ENCODE data around the gene STRIP2. TPM values are rescaled to one million over a fixed set of nuclear protein-coding genes. Genes with fewer than 3 reads are reported as not detected.
"Not testable (repeated sequence)": the region's sequence is repeated elsewhere in the genome, so short reads cannot be mapped to it uniquely, and the experiment has no call there.

STRIP2 gene
- total RNA-seq, 1 donor from 2014 or later = 6.6 TPM

- DNase-seq (ENCODE audit: low read depth, low spot score) = no peak
Observed at GRCh38 chr7:129492391-129492790, 58.2 kb downstream of the STRIP2 start.

DNA sequence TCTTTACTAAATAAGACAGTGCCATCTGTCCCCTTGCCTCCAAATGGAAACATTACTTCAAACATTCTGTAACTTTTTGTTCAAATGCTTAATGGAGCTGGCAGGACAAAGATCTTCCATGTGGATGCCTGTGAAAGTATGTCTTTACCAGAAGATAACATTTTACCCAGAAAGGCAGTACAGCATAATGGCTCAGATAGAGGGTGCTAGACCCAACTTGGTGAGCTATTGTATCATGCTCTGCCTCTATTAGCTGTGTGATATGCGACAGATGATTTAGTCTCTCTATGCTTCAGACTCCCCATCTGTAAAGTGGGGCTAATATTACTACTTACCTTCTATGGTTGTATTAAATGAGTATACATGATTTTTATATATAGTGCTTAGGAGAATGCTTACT is 59.3 kb downstream of the STRIP2 start:
- DNase-seq (ENCODE audit: low read depth, low spot score) = no peak

- no peak for DNase-seq (ENCODE audit: low read depth, low spot score)
Observed at GRCh38 chr7:129494041-129494440, 59.8 kb downstream of the STRIP2 start.

- no peak for DNase-seq (ENCODE audit: low read depth, low spot score)
Observed at GRCh38 chr7:129495987-129496386, 61.8 kb downstream of the STRIP2 start.

DNA sequence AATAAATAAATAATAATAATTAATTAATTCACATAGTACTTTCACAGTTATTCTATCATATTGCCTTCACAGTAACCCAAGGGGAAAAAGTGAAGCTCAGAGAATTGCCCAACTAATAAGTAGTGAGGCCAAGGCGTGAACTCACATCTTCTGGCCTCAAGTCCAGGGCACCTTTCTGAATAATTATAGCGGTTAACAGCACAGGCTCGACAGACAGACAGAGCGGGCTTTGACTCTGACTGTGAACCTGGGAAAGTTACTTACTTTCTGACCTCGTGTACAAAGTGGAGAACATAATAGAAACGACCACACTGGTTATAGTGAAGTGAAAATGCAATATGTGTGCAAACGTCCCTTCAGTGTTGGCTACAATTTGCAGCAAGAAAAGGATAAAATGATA is 62.4 kb downstream of the STRIP2 start:
- no peak for DNase-seq (ENCODE audit: low read depth, low spot score)

DNA sequence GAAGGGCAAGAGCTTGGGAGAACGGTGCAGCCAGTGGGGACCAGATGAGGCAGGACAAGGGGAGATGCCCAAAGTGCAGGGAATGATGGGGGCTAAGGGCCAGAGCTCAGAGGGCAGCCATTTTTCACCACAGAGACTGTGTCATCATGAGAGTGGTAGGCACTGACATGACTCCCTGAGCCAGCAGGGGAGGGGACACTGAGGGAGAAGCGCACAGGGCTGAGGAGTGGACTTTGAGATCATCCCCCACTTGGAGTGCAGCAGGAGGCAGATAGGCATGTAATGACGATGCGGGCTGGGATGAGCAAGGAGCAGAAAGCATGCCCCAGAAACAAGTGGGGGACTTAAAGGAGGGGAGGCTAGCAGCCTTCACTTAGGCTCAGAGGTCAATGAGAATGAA is 62.9 kb downstream of the STRIP2 start:
- no peak for DNase-seq (ENCODE audit: low read depth, low spot score)

DNA sequence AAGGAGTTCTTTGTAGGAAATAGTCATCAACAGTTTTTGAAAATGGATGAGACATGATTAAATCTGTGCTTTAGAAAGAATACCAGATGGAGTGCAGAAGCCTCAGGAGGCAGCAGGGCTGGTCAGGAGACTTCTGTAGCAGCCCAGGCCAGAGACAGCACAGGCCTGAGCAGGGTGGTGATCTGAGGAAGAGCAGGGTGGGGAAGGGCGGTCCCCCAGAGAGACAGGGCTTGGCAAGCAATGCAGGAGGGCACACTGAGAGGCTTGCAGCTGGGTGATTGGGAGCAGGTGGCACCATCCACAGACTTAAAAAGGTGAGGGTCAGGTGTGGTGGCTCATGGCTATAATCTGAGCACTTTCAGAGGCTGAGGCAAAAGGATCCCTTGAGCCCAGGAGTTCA is 63.8 kb downstream of the STRIP2 start:
- DNase-seq (ENCODE audit: low read depth, low spot score) = no peak

DNA sequence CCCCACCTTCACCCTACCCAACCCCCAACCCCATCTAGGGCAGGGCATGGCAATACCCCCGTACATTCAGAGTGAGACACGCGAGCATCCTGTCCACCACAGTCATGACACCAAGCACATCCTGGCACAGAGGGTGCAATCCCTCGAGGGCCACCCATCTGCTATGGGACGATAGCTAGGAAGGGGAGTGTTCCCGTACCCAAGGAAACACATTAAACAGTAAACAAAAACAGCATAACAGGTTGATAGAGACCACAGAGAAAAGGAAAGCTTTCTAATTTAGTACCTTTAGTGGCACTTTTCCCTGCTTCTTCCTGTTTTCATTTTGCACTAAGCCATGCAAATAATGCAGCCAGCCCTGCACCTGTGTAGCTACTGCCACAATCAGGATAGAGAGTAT is 65.8 kb downstream of the STRIP2 start:
- DNase-seq (ENCODE audit: low read depth, low spot score) = no peak

GRCh38 chr7:129501760-129502707 is 67.8 kb downstream of the STRIP2 start, which contains the start of gene SMKR1:
Gene SMKR1 (plus strand): TSS chr7:129502531. CDS start chr7:129502825, 294 bp downstream.
- DNase-seq (ENCODE audit: low read depth, low spot score) = no peak

DNA sequence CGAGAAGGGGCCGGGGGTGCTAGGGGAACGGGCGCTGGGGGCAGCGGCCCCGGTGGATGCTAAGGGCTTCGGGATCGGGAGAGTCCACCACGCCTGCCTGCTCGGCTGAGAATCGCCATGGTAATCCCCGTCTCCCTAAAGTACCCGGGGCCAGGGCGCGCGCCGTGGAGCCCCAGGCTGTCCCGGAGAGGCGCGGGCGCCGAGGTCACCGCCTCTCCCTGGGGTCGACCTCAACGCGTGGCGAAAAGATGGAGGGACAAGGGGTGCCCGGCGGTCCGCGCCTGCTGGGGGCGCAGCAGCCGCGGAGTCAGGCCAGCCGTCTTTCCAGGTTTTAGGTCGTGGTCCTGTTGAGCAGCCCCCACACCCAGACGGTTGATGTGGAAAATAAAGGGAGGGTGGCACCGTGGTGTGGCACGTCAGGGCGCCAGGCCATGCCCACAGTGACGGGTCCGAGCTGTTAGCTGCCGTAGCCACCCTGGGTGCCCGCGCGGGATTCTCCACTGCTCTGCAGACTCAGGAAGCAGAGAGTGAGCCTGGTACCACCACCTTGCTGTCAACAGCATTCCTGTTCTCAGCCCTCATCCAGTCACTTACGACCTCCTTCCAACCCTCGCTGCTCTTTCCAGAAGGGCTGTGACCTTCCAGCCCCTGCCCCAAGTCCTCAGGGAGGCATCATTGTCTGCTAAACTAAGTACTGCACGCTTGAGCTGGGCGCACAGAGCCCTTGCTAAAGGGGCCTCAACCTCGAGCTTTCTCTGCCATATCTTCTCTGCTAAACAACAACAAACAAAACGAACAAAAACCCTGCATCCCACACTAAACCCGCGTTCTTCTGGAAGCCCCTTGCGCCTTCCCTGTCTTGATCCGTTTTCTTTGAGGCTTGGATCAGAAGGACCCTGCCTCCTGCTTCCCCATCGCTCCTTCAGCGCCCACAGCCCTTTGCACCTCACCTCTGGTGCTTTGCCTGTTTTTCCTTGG is 68.8 kb downstream of the STRIP2 start:
- no peak for DNase-seq (ENCODE audit: low read depth, low spot score)

DNA sequence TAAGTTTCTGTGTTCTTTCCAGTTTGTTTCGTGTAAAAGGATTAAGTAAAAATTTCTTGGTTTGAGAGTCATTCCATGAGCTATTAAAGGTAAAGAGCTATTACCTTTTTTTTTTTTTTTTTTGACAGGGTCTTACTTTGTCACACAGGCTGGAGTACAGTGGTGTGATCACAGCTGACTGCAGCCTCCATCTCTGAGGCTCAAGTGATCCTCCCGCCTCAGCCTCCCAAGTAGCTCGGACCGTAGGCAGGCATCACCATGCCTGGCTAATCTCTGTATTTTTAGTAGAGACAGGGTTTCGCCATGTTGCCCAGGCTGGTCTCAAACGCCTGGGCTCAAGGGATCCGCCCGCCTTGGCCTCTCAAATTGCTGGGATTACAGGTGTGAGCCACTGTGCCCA is 69.5 kb downstream of the STRIP2 start:
- no peak for DNase-seq (ENCODE audit: low read depth, low spot score)

- DNase-seq (ENCODE audit: low read depth, low spot score) = no peak
Observed at GRCh38 chr7:129512192-129512591, 78.0 kb downstream of the STRIP2 start.

GRCh38 chr7:129513546-129513945 is 79.3 kb downstream of the STRIP2 start:
- no peak for DNase-seq (ENCODE audit: low read depth, low spot score)

DNA sequence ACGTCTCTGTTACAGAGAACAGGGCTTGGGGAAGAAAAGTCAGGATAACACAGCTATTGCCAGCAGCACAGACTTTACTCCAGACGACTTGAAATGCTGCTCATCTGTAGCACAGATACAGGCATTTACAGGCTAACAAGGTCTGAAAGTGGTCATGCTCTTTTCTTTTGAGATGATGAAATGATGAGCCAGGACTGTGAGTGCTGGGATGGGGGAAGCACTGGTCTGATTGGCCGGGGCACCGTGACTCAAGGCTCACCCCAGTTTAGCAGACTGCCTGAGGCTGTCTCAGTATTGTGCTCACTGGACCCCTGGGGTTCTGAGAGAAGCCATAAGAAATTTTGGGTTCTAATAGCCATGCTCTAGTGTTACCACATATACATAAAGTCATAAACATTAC is 80.5 kb downstream of the STRIP2 start:
- DNase-seq (ENCODE audit: low read depth, low spot score) = no peak

DNA sequence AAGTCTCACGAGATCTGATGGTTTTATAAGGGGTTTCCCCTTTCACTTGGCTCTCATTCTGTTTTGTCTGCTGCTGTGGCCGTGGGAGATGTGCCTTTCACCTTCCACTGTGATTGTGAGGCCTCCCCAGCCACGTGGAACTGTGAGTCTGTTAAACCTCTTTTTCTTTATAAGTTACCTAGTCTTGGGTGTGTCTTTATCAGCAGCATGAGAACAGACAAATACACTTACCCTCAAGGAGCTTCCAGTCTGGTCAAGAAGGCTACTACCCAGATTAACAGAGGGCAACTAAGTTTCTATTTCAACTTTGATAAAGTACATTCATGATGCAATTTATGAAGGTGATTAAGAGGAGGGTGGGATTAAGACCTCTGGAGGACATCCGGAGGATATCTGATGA is 81.1 kb downstream of the STRIP2 start:
- no peak for DNase-seq (ENCODE audit: low read depth, low spot score)

DNA sequence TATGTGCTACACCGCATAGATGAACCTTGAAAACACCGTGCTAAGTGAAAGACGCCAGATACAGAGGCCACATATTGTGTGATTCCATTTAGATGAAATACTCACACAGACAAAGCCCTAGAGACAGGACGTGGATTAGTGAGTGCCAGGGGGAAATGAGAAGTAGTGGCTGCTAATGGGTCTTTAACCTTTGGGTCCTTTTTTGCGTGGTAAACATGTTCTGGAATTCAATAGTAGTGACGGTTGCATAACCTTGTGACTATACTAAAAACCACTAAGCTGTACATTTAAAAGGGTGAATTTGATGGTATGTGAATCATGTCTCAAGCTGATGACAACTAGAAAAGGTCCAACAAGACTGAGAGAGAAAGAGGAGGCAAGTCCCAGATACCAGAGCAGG is 83.7 kb downstream of the STRIP2 start:
- DNase-seq (ENCODE audit: low read depth, low spot score) = no peak

DNA sequence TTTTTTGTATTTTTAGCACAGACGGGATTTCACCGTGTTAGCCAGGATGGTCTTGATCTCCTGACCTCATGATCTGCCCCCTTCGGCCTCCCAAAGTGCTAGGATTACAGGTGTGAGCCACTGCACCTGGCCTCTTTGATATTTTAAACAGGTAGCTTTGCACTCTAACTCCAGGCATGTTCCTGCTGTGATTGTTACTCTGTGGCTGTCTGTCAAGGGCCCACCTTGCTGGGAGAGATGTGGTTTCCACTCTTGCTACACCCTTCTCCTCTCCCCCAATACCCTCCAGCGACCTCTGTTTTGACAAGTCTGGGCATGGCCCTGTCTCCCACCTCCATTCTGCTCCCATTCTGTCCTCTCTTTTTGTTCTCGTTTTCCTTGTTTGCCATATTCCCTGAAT is 85.2 kb downstream of the STRIP2 start:
- DNase-seq (ENCODE audit: low read depth, low spot score) = no peak

DNA sequence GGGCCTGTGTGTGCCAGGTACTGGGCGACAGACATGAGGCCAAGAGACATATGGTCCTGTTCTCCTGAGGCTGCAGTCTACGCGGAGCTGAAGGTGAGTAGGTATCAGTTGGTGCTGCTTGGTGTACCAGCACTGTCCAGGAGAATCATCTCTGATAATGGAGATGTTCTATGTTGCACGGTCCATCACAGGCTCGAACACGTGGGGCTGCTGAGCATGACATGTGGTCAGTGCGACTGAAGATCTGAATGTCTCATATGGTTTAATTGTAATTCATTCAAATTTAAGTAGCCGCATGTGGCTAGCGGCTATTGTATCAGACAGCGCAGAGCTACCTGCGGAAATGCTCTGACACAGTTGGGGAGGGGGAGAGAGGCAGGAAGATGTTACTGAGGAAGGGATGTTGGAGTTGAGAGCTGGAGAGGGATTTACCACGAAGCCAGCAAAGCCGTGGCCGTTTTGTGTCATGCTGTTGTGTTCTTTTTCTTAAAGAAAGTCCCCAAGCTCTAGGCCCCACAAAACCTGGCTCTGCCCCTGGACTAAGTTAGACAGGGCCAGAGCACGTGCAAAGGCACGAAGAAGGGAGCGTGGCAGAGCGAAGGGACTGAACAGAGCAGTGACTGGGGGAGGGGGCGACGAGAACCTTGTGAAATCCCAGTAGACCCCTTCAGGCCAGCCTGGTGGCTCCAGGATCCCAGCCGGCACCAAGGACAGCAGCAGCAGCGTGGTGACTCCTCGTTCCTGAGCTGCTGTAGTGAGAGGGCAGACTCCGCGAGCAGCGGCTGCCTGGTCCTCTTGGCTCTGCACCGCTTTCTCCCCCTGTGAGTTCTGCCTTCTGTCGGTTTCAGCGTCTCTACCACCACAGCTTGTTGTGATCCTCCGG is 88.1 kb downstream of the STRIP2 start:
- DNase-seq (ENCODE audit: low read depth, low spot score) = no peak

- DNase-seq (ENCODE audit: low read depth, low spot score) = no peak
Observed at GRCh38 chr7:129522971-129523340, 88.7 kb downstream of the STRIP2 start.

GRCh38 chr7:129523924-129524323 is 89.7 kb downstream of the STRIP2 start:
- DNase-seq (ENCODE audit: low read depth, low spot score) = no peak

- not testable (repeated sequence) for DNase-seq (ENCODE audit: low read depth, low spot score)
Observed at GRCh38 chr7:129524405-129524804, 90.2 kb downstream of the STRIP2 start.

Measured in pulmonary artery endothelial cell (primary cell).